NCI-H187 (cell line): ENCODE data around the gene ANO3.
"Not testable (repeated sequence)": the region's sequence is repeated elsewhere in the genome, so short reads cannot be mapped to it uniquely, and the experiment has no call there.

ENCODE experiments used
- DNase-seq, 2 experiments: peaks; one replicate each; lab custom pipeline; 2025; lab: John Stamatoyannopoulos, UW

The ANO3 gene

DNA sequence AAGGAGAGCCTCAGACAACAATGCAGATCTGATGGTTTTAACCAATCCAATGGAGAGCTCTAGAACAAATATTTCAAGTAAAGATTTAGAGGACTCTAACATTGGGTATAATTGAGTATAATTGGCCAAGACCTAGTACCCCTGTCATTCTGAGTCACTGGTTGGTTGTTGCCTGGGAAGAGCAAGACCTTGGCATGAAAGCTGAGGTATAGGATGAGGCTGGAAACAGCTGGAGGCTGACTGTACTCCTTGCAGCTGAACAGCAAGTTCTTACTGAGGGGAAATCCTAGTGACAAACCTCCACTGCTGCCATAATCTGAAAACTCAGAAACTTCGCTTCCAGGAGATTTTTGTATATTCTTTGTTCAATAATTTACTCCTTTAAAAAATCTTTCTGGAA is 294.4 kb downstream of the ANO3 start:
- no peak for DNase-seq

- DNase-seq: no peak
Measured at GRCh38 chr11:26632691-26633159, 300.8 kb downstream of the ANO3 start.

GRCh38 chr11:26643314-26643713 is 311.4 kb downstream of the ANO3 start:
- not testable (repeated sequence) for DNase-seq

DNA sequence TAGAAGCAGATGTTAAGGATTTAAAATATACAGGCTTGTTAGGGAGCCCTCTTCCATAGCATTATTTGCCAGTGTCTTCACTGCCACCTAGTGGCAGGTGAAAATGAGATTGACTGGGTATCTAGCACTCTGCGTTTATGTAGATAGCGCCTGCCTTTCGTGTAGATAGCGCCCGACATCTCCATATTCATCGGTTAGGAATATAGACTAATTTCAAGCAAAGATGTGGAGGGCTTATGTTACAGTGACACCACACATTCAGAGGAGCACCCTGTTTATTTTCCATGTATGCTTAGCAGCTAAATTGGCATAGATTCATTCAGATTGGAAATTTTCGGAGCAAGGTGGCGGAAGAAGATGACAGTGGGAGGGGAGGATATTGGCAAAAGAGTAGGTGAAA is 318.0 kb downstream of the ANO3 start:
- DNase-seq: peak; percentile 53 to 56

DNA sequence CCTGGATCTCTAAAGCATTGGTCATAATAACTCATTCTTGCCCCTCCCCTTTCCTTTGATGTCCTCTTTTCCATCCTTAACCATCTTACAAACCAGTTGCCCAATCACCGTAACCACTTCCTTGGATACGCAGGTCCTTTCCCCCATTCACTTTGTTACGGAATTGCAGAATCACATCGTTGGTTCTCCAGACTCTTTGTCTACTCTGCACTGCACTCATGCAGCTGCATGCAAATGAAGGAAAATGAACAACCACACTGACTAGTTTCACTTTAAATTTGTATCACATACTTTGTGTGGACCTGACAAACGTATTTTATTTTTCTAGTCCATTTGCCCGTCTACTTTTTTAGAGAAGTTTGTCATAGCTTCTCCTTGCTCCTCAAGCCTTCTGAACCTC is 320.0 kb downstream of the ANO3 start:
- DNase-seq: no peak

DNA sequence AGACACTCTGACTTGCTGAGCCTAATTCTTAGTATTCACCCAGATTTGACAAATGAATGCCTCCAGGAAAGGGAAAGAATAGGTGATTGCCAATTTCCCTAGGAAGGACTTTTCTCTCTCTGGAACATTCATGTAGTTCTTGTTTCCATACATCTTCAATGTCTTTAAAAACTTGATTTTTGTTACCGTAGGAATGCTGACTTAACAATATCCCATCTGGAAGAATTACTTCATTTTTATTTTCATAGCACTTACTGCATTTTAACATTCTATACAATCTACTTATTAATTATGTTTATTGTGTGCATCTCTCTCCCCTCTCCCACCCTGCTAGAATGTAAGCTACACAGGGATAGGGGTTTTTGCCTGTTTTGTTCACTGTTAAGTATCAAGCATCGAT is 323.4 kb downstream of the ANO3 start:
- DNase-seq: no peak

- DNase-seq: no peak
Measured at GRCh38 chr11:26662916-26663315, 331.0 kb downstream of the ANO3 start.

GRCh38 chr11:26665036-26665435 is 333.1 kb downstream of the ANO3 start:
- no peak for DNase-seq

DNA sequence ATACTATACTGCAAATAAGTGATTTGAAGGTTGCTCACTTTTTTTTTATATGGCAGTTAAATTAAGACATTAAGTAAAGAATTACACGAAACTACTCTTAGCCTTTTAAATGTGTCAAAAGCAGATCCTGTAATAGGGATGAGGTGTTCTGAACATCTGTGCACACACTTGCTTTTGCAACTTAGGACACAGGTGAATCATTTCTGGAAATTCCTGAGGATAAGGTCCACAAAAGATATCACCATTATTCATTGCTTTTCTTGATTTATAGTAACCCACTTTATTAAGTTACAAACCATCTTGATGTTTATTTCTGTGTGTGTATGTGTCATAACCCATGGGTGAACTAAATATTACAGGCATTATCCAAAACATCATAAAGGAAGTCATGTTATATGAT is 334.0 kb downstream of the ANO3 start:
- DNase-seq: no peak

GRCh38 chr11:26675233-26675928 is 343.5 kb downstream of the ANO3 start:
- DNase-seq: no peak

GRCh38 chr11:26676641-26677040 is 344.7 kb downstream of the ANO3 start:
- DNase-seq: no peak

DNA sequence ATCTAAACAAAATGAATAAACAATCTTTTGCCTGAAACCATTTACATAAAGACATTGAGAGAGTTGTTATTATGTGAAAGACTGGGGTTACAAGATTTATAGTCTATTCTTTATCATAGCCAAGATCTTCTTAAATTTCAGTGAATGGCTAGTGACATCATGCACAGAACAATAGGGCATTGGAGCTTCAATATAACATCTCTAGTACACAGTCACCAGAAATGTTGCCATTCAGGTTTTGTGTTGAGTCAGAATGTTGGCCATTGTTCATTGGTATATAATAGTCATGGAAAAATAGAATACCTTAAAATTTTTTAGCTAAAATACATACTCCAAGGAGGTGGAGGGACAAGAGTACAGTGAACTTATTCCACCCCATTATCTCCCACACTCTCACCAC is 345.6 kb downstream of the ANO3 start:
- DNase-seq: no peak

- no peak for DNase-seq
Measured at GRCh38 chr11:26687351-26687750, 355.4 kb downstream of the ANO3 start.

GRCh38 chr11:26688701-26689100 is 356.8 kb downstream of the ANO3 start:
- DNase-seq: no peak

GRCh38 chr11:26696330-26696729 is 364.4 kb downstream of the ANO3 start:
- no peak for DNase-seq

GRCh38 chr11:26698224-26698623 is 366.3 kb downstream of the ANO3 start:
- DNase-seq: no peak

DNA sequence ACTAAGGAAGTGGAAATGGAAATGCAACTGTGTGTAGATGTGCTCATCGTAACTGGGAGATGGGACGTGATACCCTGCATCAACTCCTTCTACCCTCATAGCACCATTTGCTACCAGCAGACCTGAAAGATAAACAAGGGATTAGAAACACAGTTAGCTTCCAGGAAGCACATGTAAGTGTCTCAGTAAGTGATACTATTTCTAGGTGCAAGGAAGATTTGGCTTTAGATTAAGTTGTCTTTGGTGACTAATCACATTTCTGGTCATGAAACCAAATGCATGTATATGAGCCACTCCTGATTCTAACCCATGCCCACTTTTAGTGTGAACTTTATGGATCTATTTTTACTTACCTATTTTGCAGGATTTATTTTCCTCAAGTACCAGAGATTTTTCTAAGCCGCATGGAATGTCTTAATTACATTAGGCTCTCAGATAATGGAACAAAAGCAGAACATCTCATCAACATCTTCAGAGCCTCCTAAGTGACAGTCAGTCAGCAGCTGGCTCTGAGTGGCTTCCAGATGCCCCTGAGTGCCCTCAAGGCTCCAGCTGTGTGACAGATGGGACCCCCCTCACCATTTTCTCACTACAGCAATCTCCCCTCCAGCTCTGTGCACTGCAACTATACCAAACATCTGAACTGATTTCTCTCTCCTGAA is 368.8 kb downstream of the ANO3 start:
- peak; percentile 15 to 23 for DNase-seq

DNA sequence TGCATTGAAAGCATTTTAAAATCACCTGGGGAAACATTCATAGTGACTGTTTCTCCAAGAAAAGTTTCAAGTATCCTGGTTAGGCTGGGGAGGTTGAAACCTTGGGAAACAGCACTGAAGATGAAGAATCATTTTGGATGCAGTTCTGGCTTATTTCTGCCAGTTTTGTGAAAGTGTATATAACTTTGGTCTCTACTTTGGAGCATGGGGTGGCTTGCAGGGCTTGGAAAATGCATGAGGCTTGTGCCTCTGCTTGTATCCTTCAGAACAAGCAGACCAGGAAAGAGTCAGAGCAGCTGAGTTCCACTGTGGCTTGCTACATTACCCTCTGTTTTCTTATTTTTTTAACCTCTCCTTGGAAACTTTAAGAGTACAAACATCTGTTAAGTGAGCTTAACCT is 370.5 kb downstream of the ANO3 start:
- no peak for DNase-seq

DNA sequence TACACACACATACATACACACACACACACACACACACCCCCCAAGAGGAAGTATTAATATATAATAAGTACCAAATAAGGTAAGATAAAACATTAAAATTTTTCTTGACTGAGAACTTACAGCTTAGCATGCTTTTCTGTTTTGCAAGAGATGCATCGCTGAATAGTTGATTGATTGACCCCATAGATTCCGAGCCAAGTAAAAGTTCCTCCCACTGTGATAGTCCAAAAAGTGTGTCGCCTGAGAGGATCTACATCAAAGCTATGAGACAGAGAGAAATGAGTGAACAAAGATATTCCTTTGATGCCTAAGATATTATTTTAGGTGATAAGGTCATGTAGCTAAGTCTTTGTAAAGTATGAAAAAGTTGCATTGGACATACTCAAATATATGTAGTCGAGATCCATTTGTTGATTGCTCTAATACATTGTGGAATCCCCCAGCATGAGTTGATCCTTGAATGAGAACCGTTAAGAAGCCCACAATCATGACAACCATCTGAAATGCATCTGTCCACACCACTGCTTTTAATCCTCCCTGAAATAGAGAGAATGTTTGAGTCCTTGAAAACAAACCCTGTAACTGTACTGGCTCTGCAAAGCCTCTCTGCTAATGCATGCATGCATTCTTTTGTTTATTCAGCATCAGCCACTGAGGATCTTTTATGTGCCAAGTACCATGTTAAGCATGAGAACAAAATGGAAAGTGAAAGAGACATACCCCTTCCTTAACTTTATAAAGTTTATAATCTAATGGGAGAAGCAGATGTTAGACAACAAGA is 371.7 kb downstream of the ANO3 start:
- DNase-seq: no peak

DNA sequence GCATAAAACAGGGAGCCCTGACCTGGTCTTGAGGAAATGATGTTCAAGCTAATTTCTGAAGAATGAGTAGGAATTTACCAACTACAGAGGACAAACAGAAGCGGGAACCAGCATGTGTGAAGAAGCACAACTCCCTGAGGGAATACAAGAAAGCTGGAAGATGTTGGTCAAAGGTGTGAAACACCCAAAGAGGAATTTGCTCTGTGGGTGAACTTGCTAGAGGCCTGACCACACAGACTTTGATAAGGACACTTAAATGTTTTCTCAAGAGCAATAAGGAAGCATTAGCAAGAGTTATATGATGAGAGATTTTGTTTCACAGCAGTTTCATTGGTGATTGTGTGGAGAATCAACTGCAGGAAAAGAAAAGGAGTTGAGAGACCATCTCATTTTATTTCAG is 372.3 kb downstream of the ANO3 start:
- DNase-seq: no peak

GRCh38 chr11:26706181-26706580 is 374.3 kb downstream of the ANO3 start:
- no peak for DNase-seq

GRCh38 chr11:26708736-26709456 is 377.0 kb downstream of the ANO3 start:
- no peak for DNase-seq
